B cell (primary cell): ENCODE data around the gene BACH2. TPM values are rescaled to one million over a fixed set of nuclear protein-coding genes. Genes with fewer than 3 reads are reported as not detected.

Source experiments
- ATAC-seq: fragments of 200-7000 bp; cut with Tn5 transposase; one replicate; pipeline ENCODE4 v1.10.0; 2021; ENCODE audit warnings: low read depth, mild to moderate bottlenecking, moderate number of reproducible peaks, moderate library complexity
- CTCF ChIA-PET: fragments of 350-600 bp; sonication (Branson Sonifier 250); formaldehyde crosslinking; loops from one replicate; lab custom pipeline; 2021; ENCODE audit warnings: antibody characterized with exemption, inconsistent platforms; lab: Charles Lee
- POLR2A ChIA-PET: fragments of 350-600 bp; sonication (Branson Sonifier 250); formaldehyde crosslinking; loops from one replicate; lab custom pipeline; 2021; ENCODE audit warnings: antibody characterized with exemption; lab: Charles Lee
- DNase-seq: peaks from one replicate; pipeline ENCODE4 v3.0.0; 2013
- H2AFZ ChIP-seq: 2 replicates; pipeline ENCODE4 v1.6.1; 2012; ENCODE audit warnings: mild to moderate bottlenecking, low read depth, low read length; ENCODE audit not compliant: insufficient read depth, poor library complexity, severe bottlenecking
- H3K27ac ChIP-seq, 2 donors: 1 replicate in 1 of 2; 2 replicates in 1 of 2; pipeline ENCODE4 v1.5.1; 2012 to 2013; ENCODE audit warnings: low read length in 2 of 2, mild to moderate bottlenecking in 2 of 2, moderate library complexity in 1 of 2
- H3K27me3 ChIP-seq, 4 experiments: fragments of 200-600 bp in 1 of 4; sonication (generic) in 1 of 4; replicated peaks in 1 of 4; 1 replicate in 2 of 4; 2 replicates in 2 of 4; pipeline versions ENCODE4 v1.6.1 to v1.7.0; 2013 to 2016; ENCODE audit warnings: low read length in 3 of 4, mild to moderate bottlenecking in 2 of 4, mixed read lengths in 1 of 4, moderate library complexity in 1 of 4; ENCODE audit not compliant: insufficient read depth in 4 of 4, control insufficient read depth in 3 of 4; ENCODE audit errors: control extremely low read depth in 1 of 4
- H3K36me3 ChIP-seq, 2 experiments: replicated peaks in 1 of 2; 1 replicate in 1 of 2; 2 replicates in 1 of 2; pipeline versions ENCODE4 v1.6.1 to v1.7.1; 2013; ENCODE audit warnings: low read length in 1 of 2; ENCODE audit not compliant: insufficient read depth in 2 of 2, control insufficient read depth in 1 of 2; ENCODE audit errors: control extremely low read depth in 1 of 2, extremely low read depth in 1 of 2
- H3K4me1 ChIP-seq, 2 donors: fragments of 200-600 bp in 1 of 2; sonication (generic) in 1 of 2; 1 replicate in 1 of 2; 2 replicates in 1 of 2; pipeline versions ENCODE4 v1.5.1 to v1.6.1; 2013 to 2017; ENCODE audit warnings: low read length in 2 of 2; ENCODE audit not compliant: control insufficient read depth in 2 of 2, insufficient read depth in 2 of 2
- H3K4me2 ChIP-seq: replicated peaks from 2 replicates; pipeline ENCODE3; 2012; ENCODE audit warnings: mild to moderate bottlenecking, low read depth, low read length; ENCODE audit not compliant: poor library complexity, severe bottlenecking
- H3K4me3 ChIP-seq, 5 experiments: fragments of 200-600 bp in 1 of 5; sonication (generic) in 1 of 5; 1 replicate in 3 of 5; 2 replicates in 2 of 5; pipeline versions ENCODE4 v1.5.1 to v1.7.0; 2011 to 2016; ENCODE audit warnings: low read length in 4 of 5, mild to moderate bottlenecking in 4 of 5, low read depth in 2 of 5, control low read depth in 1 of 5, moderate library complexity in 1 of 5; ENCODE audit not compliant: insufficient read depth in 1 of 5; ENCODE audit errors: control extremely low read depth in 1 of 5, extremely low read depth in 1 of 5
- H3K79me2 ChIP-seq: fragments of 200-600 bp; sonication (generic); one replicate; pipeline ENCODE4 v1.6.0; 2016; ENCODE audit warnings: low read length; ENCODE audit not compliant: control insufficient read depth, insufficient read depth
- H3K9ac ChIP-seq: fragments of 200-600 bp; sonication (generic); 2 replicates; pipeline ENCODE4 v1.6.1; 2017; ENCODE audit warnings: mild to moderate bottlenecking, low read length, moderate library complexity
- H3K9me3 ChIP-seq, 3 donors: one replicate each; pipeline versions ENCODE4 v1.6.1 to v1.7.1; 2013; ENCODE audit warnings: low read length in 2 of 3; ENCODE audit not compliant: control insufficient read depth in 2 of 3, insufficient read depth in 1 of 3; ENCODE audit errors: control extremely low read depth in 1 of 3
- H4K20me1 ChIP-seq: 2 replicates; pipeline ENCODE4 v1.6.0; 2012; ENCODE audit warnings: mild to moderate bottlenecking, low read length; ENCODE audit not compliant: insufficient read depth, control insufficient read depth, poor library complexity, severe bottlenecking
- H3K27ac Mint-ChIP-seq: one replicate; pipeline ENCODE4 v1.8.0; 2021; ENCODE audit warnings: mixed read lengths
- H3K27me3 Mint-ChIP-seq: one replicate; pipeline ENCODE4 v1.8.0; 2021; ENCODE audit warnings: mixed read lengths
- H3K4me1 Mint-ChIP-seq: one replicate; pipeline ENCODE4 v1.8.0; 2021; ENCODE audit warnings: mixed read lengths
- H3K4me3 Mint-ChIP-seq: one replicate; pipeline ENCODE4 v1.8.0; 2021; ENCODE audit warnings: mixed read lengths
- H3K9me3 Mint-ChIP-seq: one replicate; pipeline ENCODE4 v1.8.0; 2022; ENCODE audit warnings: mixed read lengths; ENCODE audit not compliant: insufficient read depth
- EZH2 ChIP-seq: IDR thresholded peaks from 2 replicates; pipeline ENCODE4 v1.6.1; 2012; ENCODE audit warnings: borderline replicate concordance, low read depth, mild to moderate bottlenecking, moderate library complexity, low read length; ENCODE audit not compliant: insufficient read depth, poor library complexity, severe bottlenecking
- WGBS: methylation state at CpG from one replicate; pipeline ENCODE4 v1.1.5; 2013; ENCODE audit warnings: missing lambda C conversion rate; ENCODE audit not compliant: insufficient coverage; 5-methylcytosine and 5-hydroxymethylcytosine counted together
- intact Hi-C: fragments of 100-400 bp; cut with micrococcal nuclease; formaldehyde crosslinking; loops from one replicate; pipeline ENCODE4 v1.10.0; 2022
- polyA plus RNA-seq: library from polyadenylated mRNA; depleted of rRNA; stranded (reverse); fragments of >200 nt; gene quantifications from 2 replicates; pipeline ENCODE4 v1.2.3, GENCODE V29; 2012
- total RNA-seq, 2 donors: library from RNA; stranded (reverse); fragments of 120-200 nt in 1 of 2; gene quantifications; 1 replicate in 1 of 2; 2 replicates in 1 of 2; pipeline versions ENCODE4 v1.2.3 to v1.2.4, GENCODE V29; 2013 to 2022
- TF ChIP-seq, protein P1 (sequence below): fragments of 200-600 bp; IDR thresholded peaks from one replicate; pipeline ENCODE4 v1.8.0; 2022; ENCODE audit warnings: antibody characterized with exemption, mild to moderate bottlenecking

The BACH2 gene
- total and polyA plus RNA-seq, 2 donors (not counting 1 experiment from before 2014, with no cell fraction given) = 41.1 to 235 TPM

DNA sequence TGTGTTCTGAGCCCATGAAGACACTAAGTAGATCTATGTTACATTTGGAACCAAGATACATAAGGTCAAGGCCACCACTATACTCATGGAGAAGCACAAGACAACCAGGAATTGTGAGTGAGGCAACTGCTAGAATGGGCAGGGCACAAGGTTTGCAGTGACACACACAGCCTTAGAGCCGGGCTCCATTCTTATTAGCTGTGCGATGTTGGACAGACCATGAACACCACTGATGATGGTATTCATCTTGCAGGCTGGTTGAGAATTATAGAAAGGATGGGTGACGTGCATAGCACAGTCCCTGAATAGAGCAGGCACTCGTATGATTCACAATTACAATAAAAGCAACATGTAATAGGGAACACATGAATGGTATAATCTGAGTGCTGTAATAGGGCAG is 229.9 kb downstream of the BACH2 start:
- TF ChIP-seq, protein P1, sequence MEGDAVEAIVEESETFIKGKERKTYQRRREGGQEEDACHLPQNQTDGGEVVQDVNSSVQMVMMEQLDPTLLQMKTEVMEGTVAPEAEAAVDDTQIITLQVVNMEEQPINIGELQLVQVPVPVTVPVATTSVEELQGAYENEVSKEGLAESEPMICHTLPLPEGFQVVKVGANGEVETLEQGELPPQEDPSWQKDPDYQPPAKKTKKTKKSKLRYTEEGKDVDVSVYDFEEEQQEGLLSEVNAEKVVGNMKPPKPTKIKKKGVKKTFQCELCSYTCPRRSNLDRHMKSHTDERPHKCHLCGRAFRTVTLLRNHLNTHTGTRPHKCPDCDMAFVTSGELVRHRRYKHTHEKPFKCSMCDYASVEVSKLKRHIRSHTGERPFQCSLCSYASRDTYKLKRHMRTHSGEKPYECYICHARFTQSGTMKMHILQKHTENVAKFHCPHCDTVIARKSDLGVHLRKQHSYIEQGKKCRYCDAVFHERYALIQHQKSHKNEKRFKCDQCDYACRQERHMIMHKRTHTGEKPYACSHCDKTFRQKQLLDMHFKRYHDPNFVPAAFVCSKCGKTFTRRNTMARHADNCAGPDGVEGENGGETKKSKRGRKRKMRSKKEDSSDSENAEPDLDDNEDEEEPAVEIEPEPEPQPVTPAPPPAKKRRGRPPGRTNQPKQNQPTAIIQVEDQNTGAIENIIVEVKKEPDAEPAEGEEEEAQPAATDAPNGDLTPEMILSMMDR = no peak
- TF ChIP-seq EZH2 = no peak
- Histone ChIP-seq H3K27ac (no peak overlapping the region), H3K9ac (no peak overlapping the region), H3K9me3 (no peaks in the 10 kb centered on the region), H3K4me2 (no peak overlapping the region), H3K27me3 (no peaks in the 10 kb centered on the region), H2AFZ (no peak overlapping the region), H3K79me2 (peaks cover 100% of the 10 kb centered on the region), H3K4me1 (peaks cover 0 to 3% of the 10 kb centered on the region in 2 donors), H3K4me3 (no peak overlapping the region), H3K36me3 (peaks cover 6 to 74% of the 10 kb centered on the region in 2 experiments), H4K20me1 (peaks cover 94% of the 10 kb centered on the region)
- ChIA-PET CTCF (no interaction called here), POLR2A (no interaction called here)
- ATAC-seq (no peak), DNase-seq (no peak)
- no CpG with 5 or more reads among the region's 4 CpGs for WGBS
- Mint-ChIP-seq H3K27me3 (no peaks in the 10 kb centered on the region), H3K27ac (no peak overlapping the region), H3K9me3 (no peaks in the 10 kb centered on the region), H3K4me1 (peaks cover 64% of the 10 kb centered on the region), H3K4me3 (no peak overlapping the region)
- intact Hi-C loops = no loop called here

DNA sequence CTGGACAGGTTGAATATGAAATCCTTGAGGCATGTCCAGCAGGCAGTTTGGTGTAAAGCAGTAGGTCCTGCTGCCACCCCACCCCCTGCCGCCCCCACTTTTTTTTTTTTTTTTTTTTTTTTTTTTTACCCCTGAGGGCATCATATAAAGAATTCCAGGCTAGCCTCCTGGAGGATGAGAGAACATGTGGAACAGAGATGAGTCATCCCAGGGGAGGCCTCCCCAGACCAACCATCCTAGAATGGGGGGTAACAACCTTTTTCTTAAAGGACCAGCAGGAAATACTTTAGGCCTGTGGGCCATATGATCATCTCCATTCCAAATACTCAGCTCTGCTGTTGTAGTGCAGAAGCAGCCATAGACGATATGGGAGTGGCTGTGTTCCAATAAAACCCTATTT is 231.5 kb downstream of the BACH2 start:
- Histone ChIP-seq H3K9ac (no peak overlapping the region), H3K79me2 (peaks cover 100% of the 10 kb centered on the region), H3K36me3 (peaks cover 11 to 72% of the 10 kb centered on the region in 2 experiments), H3K27ac (no peak overlapping the region), H2AFZ (no peak overlapping the region), H3K4me2 (no peak overlapping the region), H3K4me3 (no peak overlapping the region), H3K27me3 (no peaks in the 10 kb centered on the region), H3K9me3 (no peaks in the 10 kb centered on the region), H3K4me1 (peaks cover 0 to 3% of the 10 kb centered on the region in 2 donors), H4K20me1 (peaks cover 94% of the 10 kb centered on the region)
- intact Hi-C loops = no loop called here
- no peak for DNase-seq
- Mint-ChIP-seq H3K4me3 (no peak overlapping the region), H3K27me3 (no peaks in the 10 kb centered on the region), H3K9me3 (peaks cover under 1% of the 10 kb centered on the region), H3K27ac (no peak overlapping the region), H3K4me1 (peaks cover 52% of the 10 kb centered on the region)
- ATAC-seq = no peak
- no peak for TF ChIP-seq EZH2
- TF ChIP-seq, protein P1 = no peak
- ChIA-PET CTCF (no interaction called here), POLR2A (interaction anchor here (0.7 kb wide), 1 partner anchor 150 kb away, joined by 7 read pairs; no protein-coding TSS in a partner anchor)
- no CpG with 5 or more reads among the region's 2 CpGs for WGBS
